ENCODE measurements around the gene RPS8.
"Not testable (repeated sequence)": the region's sequence is repeated elsewhere in the genome, so short reads cannot be mapped to it uniquely, and the experiment has no call there.

Gene RPS8

DNA sequence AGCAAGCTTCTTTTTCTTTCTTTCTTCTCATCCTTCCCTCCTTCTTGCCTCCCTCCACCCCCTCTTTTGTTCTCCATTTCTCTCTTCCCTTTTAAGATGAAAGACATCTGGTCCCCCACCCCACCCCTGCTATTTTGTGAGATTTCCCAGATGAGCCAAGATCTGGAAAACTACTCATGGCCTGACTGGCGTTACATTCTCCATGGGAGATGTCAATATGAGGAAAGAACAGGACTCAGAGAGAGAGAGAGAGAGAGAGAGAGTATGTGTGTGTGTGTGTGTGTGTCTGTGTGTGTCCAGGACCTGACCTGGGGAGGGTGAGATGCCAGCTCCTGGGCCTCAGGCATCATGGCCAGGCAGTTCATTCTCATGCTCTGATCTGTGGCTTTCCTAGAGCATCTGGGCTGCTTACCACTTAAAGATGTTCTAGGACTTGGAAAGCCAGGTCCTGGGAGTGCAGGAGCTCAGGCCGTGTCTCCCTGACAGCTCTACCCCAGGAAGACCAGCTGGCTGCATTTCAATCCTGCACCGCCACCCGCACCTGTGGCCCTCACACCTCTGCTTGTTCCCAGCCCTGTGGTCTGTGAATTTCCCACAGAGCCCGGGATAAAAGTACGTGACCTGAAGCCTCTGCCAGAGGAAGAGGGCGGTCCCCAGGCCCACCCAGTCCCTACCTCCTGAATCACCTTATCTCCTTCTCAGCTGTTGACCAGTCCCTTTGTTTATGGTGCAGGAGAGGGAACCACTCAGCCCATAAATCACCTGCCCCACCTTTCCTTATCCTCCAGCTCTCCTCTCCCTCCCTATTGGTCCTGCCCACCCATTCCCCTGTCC lies 15.8 kb downstream of the RPS8 start:
- Histone ChIP-seq H2BK120ac (ENCODE audit: insufficient read depth, low read length, poor library complexity) (no peak overlapping the region), H3K36me3 (ENCODE audit: control insufficient read depth in 1 of 2, insufficient read depth in 2 of 2, low read length in 2 of 2) (no peaks in the 10 kb centered on the region), H3K4me2 (ENCODE audit: low read length) (no peak overlapping the region), H4K12ac (ENCODE audit: low read depth, low read length) (no peak overlapping the region), H3K4me3 (ENCODE audit: low read depth, low read length) (no peak overlapping the region), H3K4me1 (ENCODE audit: control insufficient read depth in 1 of 2, insufficient read depth in 2 of 2, low read length in 2 of 2) (peaks cover 0 to 4% of the 10 kb centered on the region in 2 experiments), H4K91ac (ENCODE audit: low read depth, low read length) (no peak overlapping the region), H3K27me3 (ENCODE audit: insufficient read depth, low read length) (no peaks in the 10 kb centered on the region), H2AK5ac (ENCODE audit: low read length) (no peak overlapping the region), H3K9ac (ENCODE audit: low read length) (no peak overlapping the region), H3K14ac (ENCODE audit: low read length) (no peak overlapping the region), H3K23ac (ENCODE audit: low read length) (no peak overlapping the region), H3K18ac (ENCODE audit: low read length) (no peak overlapping the region), H2AFZ (ENCODE audit: insufficient read depth, low read length, poor library complexity) (no peak overlapping the region), H3K27ac (ENCODE audit: low read depth, low read length) (no peak overlapping the region), H4K8ac (ENCODE audit: low read depth, low read length) (no peak overlapping the region), H3K79me2 (ENCODE audit: control insufficient read depth, insufficient read depth, low read length, poor library complexity) (no peaks in the 10 kb centered on the region), H2BK12ac (ENCODE audit: low read length) (no peak overlapping the region), H2BK5ac (ENCODE audit: low read depth, low read length, poor library complexity) (no peak overlapping the region), H3K79me1 (ENCODE audit: low read length) (peaks cover 2% of the 10 kb centered on the region), H3K9me3 (ENCODE audit: insufficient read depth, low read depth, low read length) (no peaks in the 10 kb centered on the region), H3K4ac (ENCODE audit: low read depth, low read length) (no peak overlapping the region)
- WGBS (ENCODE audit: extremely low coverage, insufficient coverage, insufficient read length) = no CpG with 5 or more reads among the region's 7 CpGs
- DNase-seq = no peak

DNA sequence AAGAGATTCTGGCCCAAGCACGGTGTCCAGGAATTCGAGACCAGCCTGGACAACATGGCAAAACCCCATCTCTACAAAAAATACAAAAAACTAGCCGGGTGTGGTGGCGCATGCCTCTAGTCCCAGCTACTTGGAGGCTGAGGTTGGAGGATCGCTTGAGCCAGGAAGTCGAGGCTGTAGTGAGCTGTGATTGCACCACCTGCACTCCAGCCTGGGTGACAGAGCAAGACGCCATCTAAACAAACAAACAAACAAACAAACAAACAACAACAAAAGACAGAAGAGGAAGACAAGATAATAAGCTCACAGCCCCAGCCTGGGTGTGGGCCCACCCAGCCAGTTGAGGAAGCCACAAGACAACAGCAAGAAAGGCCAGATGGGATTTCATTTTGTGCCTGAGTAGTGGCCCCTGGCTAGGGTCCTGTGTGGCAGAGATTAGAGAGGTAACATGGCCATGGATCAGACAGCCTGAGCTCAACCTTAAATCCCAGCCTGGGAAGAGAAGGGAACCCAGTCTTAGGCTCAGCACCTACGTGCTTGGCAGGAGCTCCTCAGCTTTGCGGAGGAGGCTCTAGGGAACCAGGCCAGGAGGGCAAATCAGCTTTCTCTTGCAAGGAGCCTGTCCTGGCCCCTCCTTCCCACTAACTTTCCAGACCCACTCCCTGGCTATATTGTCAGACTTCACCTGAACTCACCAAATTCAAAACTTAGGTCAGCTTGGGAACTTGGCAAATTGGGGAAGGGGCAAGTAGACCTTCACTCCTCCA lies 17.6 kb downstream of the RPS8 start:
- Histone ChIP-seq H3K9me3 (ENCODE audit: insufficient read depth, low read depth, low read length) (no peaks in the 10 kb centered on the region), H2BK5ac (ENCODE audit: low read depth, low read length, poor library complexity) (no peak overlapping the region), H4K12ac (ENCODE audit: low read depth, low read length) (no peak overlapping the region), H3K36me3 (ENCODE audit: control insufficient read depth in 1 of 2, insufficient read depth in 2 of 2, low read length in 2 of 2) (no peaks in the 10 kb centered on the region), H3K79me1 (ENCODE audit: low read length) (no peaks in the 10 kb centered on the region), H3K27ac (ENCODE audit: low read depth, low read length) (no peak overlapping the region), H2AFZ (ENCODE audit: insufficient read depth, low read length, poor library complexity) (no peak overlapping the region), H3K4me2 (ENCODE audit: low read length) (no peak overlapping the region), H2BK120ac (ENCODE audit: insufficient read depth, low read length, poor library complexity) (no peak overlapping the region), H2BK12ac (ENCODE audit: low read length) (peak overlapping the region; percentile 4), H3K18ac (ENCODE audit: low read length) (no peak overlapping the region), H3K9ac (ENCODE audit: low read length) (no peak overlapping the region), H3K79me2 (ENCODE audit: control insufficient read depth, insufficient read depth, low read length, poor library complexity) (no peaks in the 10 kb centered on the region), H2AK5ac (ENCODE audit: low read length) (no peak overlapping the region), H3K14ac (ENCODE audit: low read length) (no peak overlapping the region), H4K8ac (ENCODE audit: low read depth, low read length) (peak overlapping the region; percentile 12), H3K4me1 (ENCODE audit: control insufficient read depth in 1 of 2, insufficient read depth in 2 of 2, low read length in 2 of 2) (no peaks in the 10 kb centered on the region), H3K27me3 (ENCODE audit: insufficient read depth, low read length) (no peaks in the 10 kb centered on the region), H3K4ac (ENCODE audit: low read depth, low read length) (no peak overlapping the region), H3K4me3 (ENCODE audit: low read depth, low read length) (no peak overlapping the region), H3K23ac (ENCODE audit: low read length) (no peak overlapping the region), H4K91ac (ENCODE audit: low read depth, low read length) (no peak overlapping the region)
- no CpG with 5 or more reads among the region's 9 CpGs for WGBS (ENCODE audit: extremely low coverage, insufficient coverage, insufficient read length)
- no peak for DNase-seq

DNA sequence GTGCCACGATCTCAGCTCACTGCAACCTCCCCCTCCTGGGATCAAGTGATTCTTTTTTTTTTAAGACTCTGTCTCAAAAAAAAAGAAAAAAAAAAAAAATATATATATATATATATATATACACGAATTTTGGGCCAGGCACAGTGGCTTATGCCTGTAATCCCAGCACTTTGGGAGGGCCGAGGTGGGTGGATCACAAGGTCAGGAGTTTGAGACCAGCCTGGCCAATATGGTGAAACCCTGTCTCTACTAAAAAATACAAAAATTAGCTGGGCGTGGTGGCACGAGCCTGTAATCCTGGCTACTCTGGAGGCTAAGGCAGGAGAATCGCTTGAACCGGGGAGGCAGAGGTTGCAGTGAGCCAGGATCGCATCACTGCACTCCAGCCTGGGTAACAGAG lies 22.5 kb downstream of the RPS8 start:
- not testable (repeated sequence) for H3K14ac ChIP-seq (ENCODE audit: low read length); H2AFZ ChIP-seq (ENCODE audit: insufficient read depth, low read length, poor library complexity); H3K27ac ChIP-seq (ENCODE audit: low read depth, low read length); H3K18ac ChIP-seq (ENCODE audit: low read length); H3K4me2 ChIP-seq (ENCODE audit: low read length); H4K91ac ChIP-seq (ENCODE audit: low read depth, low read length); H3K9ac ChIP-seq (ENCODE audit: low read length); H3K4me3 ChIP-seq (ENCODE audit: low read depth, low read length); H3K9me3 ChIP-seq (ENCODE audit: insufficient read depth, low read depth, low read length); DNase-seq; H3K27me3 ChIP-seq (ENCODE audit: insufficient read depth, low read length); H4K8ac ChIP-seq (ENCODE audit: low read depth, low read length); H3K4ac ChIP-seq (ENCODE audit: low read depth, low read length); H2AK5ac ChIP-seq (ENCODE audit: low read length); H2BK120ac ChIP-seq (ENCODE audit: insufficient read depth, low read length, poor library complexity); H2BK12ac ChIP-seq (ENCODE audit: low read length); H3K23ac ChIP-seq (ENCODE audit: low read length); H2BK5ac ChIP-seq (ENCODE audit: low read depth, low read length, poor library complexity); H4K12ac ChIP-seq (ENCODE audit: low read depth, low read length)
- no CpG with 5 or more reads among the region's 8 CpGs for WGBS (ENCODE audit: extremely low coverage, insufficient coverage, insufficient read length)
- Histone ChIP-seq H3K79me1 (ENCODE audit: low read length) (peaks cover 12% of the 10 kb centered on the region), H3K79me2 (ENCODE audit: control insufficient read depth, insufficient read depth, low read length, poor library complexity) (peaks cover 13% of the 10 kb centered on the region), H3K36me3 (ENCODE audit: control insufficient read depth in 1 of 2, insufficient read depth in 2 of 2, low read length in 2 of 2) (peaks cover 10 to 11% of the 10 kb centered on the region in 2 experiments), H3K4me1 (ENCODE audit: control insufficient read depth in 1 of 2, insufficient read depth in 2 of 2, low read length in 2 of 2) (peaks cover 14 to 19% of the 10 kb centered on the region in 2 experiments)

DNA sequence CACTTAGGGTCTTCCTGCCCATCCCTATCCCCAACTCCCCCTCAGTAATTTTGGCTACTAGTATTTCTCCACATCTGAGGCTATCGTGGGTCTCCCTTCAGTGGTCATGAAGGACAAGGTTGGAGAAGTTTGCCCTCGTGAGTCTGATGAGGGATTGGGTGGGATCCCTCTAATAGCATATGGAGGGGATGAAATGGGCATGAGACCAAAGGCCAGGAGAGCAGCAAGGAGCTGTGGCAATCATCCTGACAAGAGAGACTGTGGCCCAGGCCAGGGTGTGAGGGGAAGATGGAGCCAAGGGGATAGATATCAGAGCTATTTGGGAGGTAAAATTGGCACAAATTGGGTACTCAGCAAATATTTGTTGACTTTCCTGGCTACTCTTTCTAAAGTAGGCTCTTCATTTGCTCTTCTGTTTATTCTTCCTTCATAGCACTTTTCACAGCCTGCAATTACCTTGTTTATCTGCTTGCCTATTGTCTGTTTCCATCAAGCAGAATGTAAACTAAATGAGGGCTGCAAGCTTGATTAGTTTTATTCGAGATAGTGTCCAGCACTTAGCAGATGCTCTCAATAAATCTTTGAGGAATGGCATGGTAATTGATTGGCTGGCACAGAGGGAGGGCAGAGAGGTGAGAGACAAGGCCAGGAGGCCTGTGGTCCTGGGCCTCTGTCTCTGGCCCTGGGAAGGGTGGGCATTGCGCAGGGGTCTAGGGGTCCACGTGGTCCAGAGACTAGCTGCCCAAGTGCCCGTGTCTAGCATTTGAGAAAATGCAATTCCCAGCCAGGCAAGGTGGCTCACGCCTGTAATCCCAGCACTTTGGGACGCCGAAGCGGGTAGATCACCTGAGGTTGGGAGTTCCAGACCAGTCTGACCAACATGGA lies 23.4 kb downstream of the RPS8 start:
- Histone ChIP-seq H3K4me1 (ENCODE audit: control insufficient read depth in 1 of 2, insufficient read depth in 2 of 2, low read length in 2 of 2) (peaks cover 15 to 20% of the 10 kb centered on the region in 2 experiments), H3K14ac (ENCODE audit: low read length) (no peak overlapping the region), H3K79me1 (ENCODE audit: low read length) (peaks cover 12% of the 10 kb centered on the region), H3K4ac (ENCODE audit: low read depth, low read length) (no peak overlapping the region), H2AK5ac (ENCODE audit: low read length) (peak overlapping the region; percentile 3), H3K27me3 (ENCODE audit: insufficient read depth, low read length) (no peaks in the 10 kb centered on the region), H3K18ac (ENCODE audit: low read length) (no peak overlapping the region), H3K36me3 (ENCODE audit: control insufficient read depth in 1 of 2, insufficient read depth in 2 of 2, low read length in 2 of 2) (peaks cover 19 to 20% of the 10 kb centered on the region in 2 experiments), H2BK120ac (ENCODE audit: insufficient read depth, low read length, poor library complexity) (no peak overlapping the region), H2BK12ac (ENCODE audit: low read length) (peak overlapping the region; percentile 16), H3K23ac (ENCODE audit: low read length) (no peak overlapping the region), H2AFZ (ENCODE audit: insufficient read depth, low read length, poor library complexity) (no peak overlapping the region), H3K4me3 (ENCODE audit: low read depth, low read length) (no peak overlapping the region), H4K8ac (ENCODE audit: low read depth, low read length) (peak overlapping the region; percentile 62), H3K4me2 (ENCODE audit: low read length) (no peak overlapping the region), H3K9me3 (ENCODE audit: insufficient read depth, low read depth, low read length) (no peaks in the 10 kb centered on the region), H3K27ac (ENCODE audit: low read depth, low read length) (no peak overlapping the region), H4K91ac (ENCODE audit: low read depth, low read length) (peak overlapping the region; percentile 4), H2BK5ac (ENCODE audit: low read depth, low read length, poor library complexity) (no peak overlapping the region), H4K12ac (ENCODE audit: low read depth, low read length) (no peak overlapping the region), H3K9ac (ENCODE audit: low read length) (no peak overlapping the region), H3K79me2 (ENCODE audit: control insufficient read depth, insufficient read depth, low read length, poor library complexity) (peaks cover 13% of the 10 kb centered on the region)
- no CpG with 5 or more reads among the region's 10 CpGs for WGBS (ENCODE audit: extremely low coverage, insufficient coverage, insufficient read length)
- DNase-seq = no peak
